HEK293 (cell line): ENCODE results near the gene ZNF85.

ENCODE experiments used
- ZFP37 ChIP-seq: fragments of 450-650 bp; formaldehyde crosslinking; IDR thresholded peaks from 2 replicates; pipeline ENCODE4 v1.5.1; 2016; ENCODE audit warnings: missing biosample characterization, missing genetic modification characterization
- ZNF302 ChIP-seq: fragments of 450-650 bp; formaldehyde crosslinking; IDR thresholded peaks from 2 replicates; pipeline ENCODE4 v1.5.1; 2016; ENCODE audit warnings: missing biosample characterization, missing genetic modification characterization, low read depth
- ZNF785 ChIP-seq: fragments of 450-650 bp; formaldehyde crosslinking; IDR thresholded peaks from 2 replicates; pipeline ENCODE4 v1.5.1; 2016; ENCODE audit warnings: missing biosample characterization, missing genetic modification characterization
- TF ChIP-seq, protein P1 (sequence below): fragments of 450-650 bp; formaldehyde crosslinking; IDR thresholded peaks from 2 replicates; pipeline ENCODE4 v1.5.1; 2016; ENCODE audit warnings: missing biosample characterization, missing genetic modification characterization
- TF ChIP-seq, protein P2 (sequence below): fragments of 450-650 bp; formaldehyde crosslinking; IDR thresholded peaks from 2 replicates; pipeline ENCODE4 v1.5.1; 2016; ENCODE audit warnings: missing biosample characterization, missing genetic modification characterization, low read depth
- TF ChIP-seq, protein P3 (sequence below): fragments of 450-650 bp; formaldehyde crosslinking; IDR thresholded peaks from 2 replicates; pipeline ENCODE4 v1.5.1; 2016; ENCODE audit warnings: missing biosample characterization, missing genetic modification characterization, low read depth
- TF ChIP-seq, protein P4 (sequence below): fragments of 450-650 bp; formaldehyde crosslinking; IDR thresholded peaks from 2 replicates; pipeline ENCODE4 v1.5.1; 2017; ENCODE audit warnings: missing biosample characterization, missing genetic modification characterization
- TF ChIP-seq, protein P5 (sequence below): fragments of 450-650 bp; formaldehyde crosslinking; IDR thresholded peaks from 2 replicates; pipeline ENCODE4 v1.5.1; 2016; ENCODE audit warnings: missing biosample characterization, missing genetic modification characterization

DNA sequence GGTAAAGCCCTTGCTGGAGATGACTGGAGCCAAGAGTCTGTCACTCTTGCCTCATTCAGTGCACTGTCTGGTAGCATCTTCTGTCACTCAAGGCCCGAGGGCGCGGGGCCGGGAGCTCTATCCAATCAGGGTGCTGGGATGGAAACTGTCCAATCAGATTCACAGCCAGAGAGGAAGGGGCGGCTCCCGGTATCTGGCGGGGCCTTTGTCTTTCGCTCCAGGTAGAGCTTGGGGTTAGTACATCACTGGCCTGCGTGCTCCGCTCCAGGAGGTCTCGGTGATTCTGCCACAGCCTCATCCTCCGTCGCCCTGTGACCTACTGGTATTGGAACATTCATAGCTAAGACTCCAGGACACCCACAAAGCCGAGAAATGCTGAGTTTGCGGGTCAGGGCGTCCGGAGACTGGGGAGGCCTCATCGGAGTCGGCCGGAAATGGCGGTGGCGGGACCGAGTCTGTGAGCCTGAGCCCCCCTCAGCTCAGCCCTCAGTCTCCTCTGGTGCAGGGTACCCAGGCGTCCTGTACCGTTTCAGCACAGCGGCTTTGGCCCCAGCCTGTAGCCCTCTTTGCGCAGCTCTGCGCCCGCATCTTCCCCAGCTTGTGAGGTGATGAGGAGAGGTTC, 76.8 kb downstream of the ZNF85 start:
- TF ChIP-seq, protein P1, sequence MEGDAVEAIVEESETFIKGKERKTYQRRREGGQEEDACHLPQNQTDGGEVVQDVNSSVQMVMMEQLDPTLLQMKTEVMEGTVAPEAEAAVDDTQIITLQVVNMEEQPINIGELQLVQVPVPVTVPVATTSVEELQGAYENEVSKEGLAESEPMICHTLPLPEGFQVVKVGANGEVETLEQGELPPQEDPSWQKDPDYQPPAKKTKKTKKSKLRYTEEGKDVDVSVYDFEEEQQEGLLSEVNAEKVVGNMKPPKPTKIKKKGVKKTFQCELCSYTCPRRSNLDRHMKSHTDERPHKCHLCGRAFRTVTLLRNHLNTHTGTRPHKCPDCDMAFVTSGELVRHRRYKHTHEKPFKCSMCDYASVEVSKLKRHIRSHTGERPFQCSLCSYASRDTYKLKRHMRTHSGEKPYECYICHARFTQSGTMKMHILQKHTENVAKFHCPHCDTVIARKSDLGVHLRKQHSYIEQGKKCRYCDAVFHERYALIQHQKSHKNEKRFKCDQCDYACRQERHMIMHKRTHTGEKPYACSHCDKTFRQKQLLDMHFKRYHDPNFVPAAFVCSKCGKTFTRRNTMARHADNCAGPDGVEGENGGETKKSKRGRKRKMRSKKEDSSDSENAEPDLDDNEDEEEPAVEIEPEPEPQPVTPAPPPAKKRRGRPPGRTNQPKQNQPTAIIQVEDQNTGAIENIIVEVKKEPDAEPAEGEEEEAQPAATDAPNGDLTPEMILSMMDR (tag by site-specific recombination): no peak
- TF ChIP-seq, protein P2, sequence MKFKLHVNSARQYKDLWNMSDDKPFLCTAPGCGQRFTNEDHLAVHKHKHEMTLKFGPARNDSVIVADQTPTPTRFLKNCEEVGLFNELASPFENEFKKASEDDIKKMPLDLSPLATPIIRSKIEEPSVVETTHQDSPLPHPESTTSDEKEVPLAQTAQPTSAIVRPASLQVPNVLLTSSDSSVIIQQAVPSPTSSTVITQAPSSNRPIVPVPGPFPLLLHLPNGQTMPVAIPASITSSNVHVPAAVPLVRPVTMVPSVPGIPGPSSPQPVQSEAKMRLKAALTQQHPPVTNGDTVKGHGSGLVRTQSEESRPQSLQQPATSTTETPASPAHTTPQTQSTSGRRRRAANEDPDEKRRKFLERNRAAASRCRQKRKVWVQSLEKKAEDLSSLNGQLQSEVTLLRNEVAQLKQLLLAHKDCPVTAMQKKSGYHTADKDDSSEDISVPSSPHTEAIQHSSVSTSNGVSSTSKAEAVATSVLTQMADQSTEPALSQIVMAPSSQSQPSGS: no peak
- TF ChIP-seq, protein P3, sequence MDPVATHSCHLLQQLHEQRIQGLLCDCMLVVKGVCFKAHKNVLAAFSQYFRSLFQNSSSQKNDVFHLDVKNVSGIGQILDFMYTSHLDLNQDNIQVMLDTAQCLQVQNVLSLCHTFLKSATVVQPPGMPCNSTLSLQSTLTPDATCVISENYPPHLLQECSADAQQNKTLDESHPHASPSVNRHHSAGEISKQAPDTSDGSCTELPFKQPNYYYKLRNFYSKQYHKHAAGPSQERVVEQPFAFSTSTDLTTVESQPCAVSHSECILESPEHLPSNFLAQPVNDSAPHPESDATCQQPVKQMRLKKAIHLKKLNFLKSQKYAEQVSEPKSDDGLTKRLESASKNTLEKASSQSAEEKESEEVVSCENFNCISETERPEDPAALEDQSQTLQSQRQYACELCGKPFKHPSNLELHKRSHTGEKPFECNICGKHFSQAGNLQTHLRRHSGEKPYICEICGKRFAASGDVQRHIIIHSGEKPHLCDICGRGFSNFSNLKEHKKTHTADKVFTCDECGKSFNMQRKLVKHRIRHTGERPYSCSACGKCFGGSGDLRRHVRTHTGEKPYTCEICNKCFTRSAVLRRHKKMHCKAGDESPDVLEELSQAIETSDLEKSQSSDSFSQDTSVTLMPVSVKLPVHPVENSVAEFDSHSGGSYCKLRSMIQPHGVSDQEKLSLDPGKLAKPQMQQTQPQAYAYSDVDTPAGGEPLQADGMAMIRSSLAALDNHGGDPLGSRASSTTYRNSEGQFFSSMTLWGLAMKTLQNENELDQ (tag by site-specific recombination): no peak
- TF ChIP-seq ZFP37 (tag by site-specific recombination) (no peak), ZNF302 (tag by site-specific recombination) (no peak), ZNF785 (tag by site-specific recombination) (no peak)
- TF ChIP-seq, protein P4, sequence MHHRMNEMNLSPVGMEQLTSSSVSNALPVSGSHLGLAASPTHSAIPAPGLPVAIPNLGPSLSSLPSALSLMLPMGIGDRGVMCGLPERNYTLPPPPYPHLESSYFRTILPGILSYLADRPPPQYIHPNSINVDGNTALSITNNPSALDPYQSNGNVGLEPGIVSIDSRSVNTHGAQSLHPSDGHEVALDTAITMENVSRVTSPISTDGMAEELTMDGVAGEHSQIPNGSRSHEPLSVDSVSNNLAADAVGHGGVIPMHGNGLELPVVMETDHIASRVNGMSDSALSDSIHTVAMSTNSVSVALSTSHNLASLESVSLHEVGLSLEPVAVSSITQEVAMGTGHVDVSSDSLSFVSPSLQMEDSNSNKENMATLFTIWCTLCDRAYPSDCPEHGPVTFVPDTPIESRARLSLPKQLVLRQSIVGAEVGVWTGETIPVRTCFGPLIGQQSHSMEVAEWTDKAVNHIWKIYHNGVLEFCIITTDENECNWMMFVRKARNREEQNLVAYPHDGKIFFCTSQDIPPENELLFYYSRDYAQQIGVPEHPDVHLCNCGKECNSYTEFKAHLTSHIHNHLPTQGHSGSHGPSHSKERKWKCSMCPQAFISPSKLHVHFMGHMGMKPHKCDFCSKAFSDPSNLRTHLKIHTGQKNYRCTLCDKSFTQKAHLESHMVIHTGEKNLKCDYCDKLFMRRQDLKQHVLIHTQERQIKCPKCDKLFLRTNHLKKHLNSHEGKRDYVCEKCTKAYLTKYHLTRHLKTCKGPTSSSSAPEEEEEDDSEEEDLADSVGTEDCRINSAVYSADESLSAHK (tag by site-specific recombination): no peak
- TF ChIP-seq, protein P5, sequence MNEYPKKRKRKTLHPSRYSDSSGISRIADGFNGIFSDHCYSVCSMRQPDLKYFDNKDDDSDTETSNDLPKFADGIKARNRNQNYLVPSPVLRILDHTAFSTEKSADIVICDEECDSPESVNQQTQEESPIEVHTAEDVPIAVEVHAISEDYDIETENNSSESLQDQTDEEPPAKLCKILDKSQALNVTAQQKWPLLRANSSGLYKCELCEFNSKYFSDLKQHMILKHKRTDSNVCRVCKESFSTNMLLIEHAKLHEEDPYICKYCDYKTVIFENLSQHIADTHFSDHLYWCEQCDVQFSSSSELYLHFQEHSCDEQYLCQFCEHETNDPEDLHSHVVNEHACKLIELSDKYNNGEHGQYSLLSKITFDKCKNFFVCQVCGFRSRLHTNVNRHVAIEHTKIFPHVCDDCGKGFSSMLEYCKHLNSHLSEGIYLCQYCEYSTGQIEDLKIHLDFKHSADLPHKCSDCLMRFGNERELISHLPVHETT (tag by site-specific recombination): no peak
